Activated gamma-delta T cell (primary cell): ENCODE data around the gene ZEB1.
"Not testable (repeated sequence)": the region's sequence is repeated elsewhere in the genome, so short reads cannot be mapped to it uniquely, and the experiment has no call there.

Experiments
- DNase-seq: peaks from one replicate; lab custom pipeline; 2025; lab: John Stamatoyannopoulos, UW

ZEB1 gene

GRCh38 chr10:31508234-31508633 is 189.2 kb downstream of the ZEB1 start:
- DNase-seq, result no peak

- DNase-seq, result no peak
Measured at GRCh38 chr10:31508882-31509281, 189.9 kb downstream of the ZEB1 start.

GRCh38 chr10:31509989-31510388 is 191.0 kb downstream of the ZEB1 start:
- no peak for DNase-seq

GRCh38 chr10:31515116-31515515 is 196.1 kb downstream of the ZEB1 start:
- no peak for DNase-seq

GRCh38 chr10:31515819-31516402 is 196.9 kb downstream of the ZEB1 start:
- no peak for DNase-seq

GRCh38 chr10:31520986-31521831 is 202.2 kb downstream of the ZEB1 start:
- DNase-seq, result no peak

- DNase-seq, result no peak
Measured at GRCh38 chr10:31522820-31523219, 203.8 kb downstream of the ZEB1 start.

GRCh38 chr10:31524460-31524859 is 205.4 kb downstream of the ZEB1 start:
- no peak for DNase-seq

- DNase-seq, result no peak
Measured at GRCh38 chr10:31526178-31526577, 207.2 kb downstream of the ZEB1 start.

GRCh38 chr10:31526681-31527080 is 207.7 kb downstream of the ZEB1 start:
- DNase-seq, result no peak

GRCh38 chr10:31528831-31529230 is 209.8 kb downstream of the ZEB1 start:
- DNase-seq, result no peak

GRCh38 chr10:31536302-31536701 is 217.3 kb downstream of the ZEB1 start:
- DNase-seq, result no peak

GRCh38 chr10:31549896-31550295 is 230.9 kb downstream of the ZEB1 start:
- no peak for DNase-seq

- DNase-seq, result no peak
Measured at GRCh38 chr10:31554556-31554955, 235.5 kb downstream of the ZEB1 start.

- DNase-seq, result no peak
Measured at GRCh38 chr10:31557854-31558253, 238.8 kb downstream of the ZEB1 start.

- not testable (repeated sequence) for DNase-seq
Measured at GRCh38 chr10:31568252-31568861, 249.3 kb downstream of the ZEB1 start.

GRCh38 chr10:31574577-31574976 is 255.6 kb downstream of the ZEB1 start:
- DNase-seq, result no peak

- DNase-seq, result no peak
Measured at GRCh38 chr10:31578181-31578852, 259.3 kb downstream of the ZEB1 start.

- no peak for DNase-seq
Measured at GRCh38 chr10:31578951-31579350, 259.9 kb downstream of the ZEB1 start.
